GM18526 (cell line): Measurements from ENCODE around the gene TANC1.

Source experiments
- POLR2A ChIP-seq: IDR thresholded peaks from 3 replicates; pipeline ENCODE4 v1.6.1; 2011; ENCODE audit not compliant: insufficient read length; ENCODE audit errors: extremely low read depth

Gene TANC1

GRCh38 chr2:159194241-159194640 is 225.8 kb downstream of the TANC1 start:
- TF ChIP-seq POLR2A: no peak

DNA sequence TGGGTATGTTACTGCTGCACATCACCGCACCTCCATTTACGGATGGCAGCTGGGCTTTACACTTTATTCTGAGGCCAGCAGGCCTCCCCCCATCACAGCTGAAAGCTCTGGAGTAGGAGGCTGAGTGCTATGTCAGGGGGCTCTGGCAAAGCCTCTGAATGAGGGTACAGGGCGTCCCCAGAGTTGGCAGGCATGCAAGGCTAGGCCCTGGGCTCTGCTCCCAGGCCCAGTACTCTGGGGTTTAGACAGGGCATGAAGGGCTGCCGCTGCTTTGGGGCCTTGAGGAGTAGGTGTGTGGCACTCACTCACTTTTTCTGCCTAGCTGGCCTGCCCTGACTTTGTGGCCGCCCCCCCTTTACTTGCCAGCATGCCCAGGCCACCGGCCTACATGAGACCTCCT is 227.3 kb downstream of the TANC1 start:
- no peak for TF ChIP-seq POLR2A

- TF ChIP-seq POLR2A: no peak
Observed at GRCh38 chr2:159196393-159196925, 228.0 kb downstream of the TANC1 start.

GRCh38 chr2:159199236-159199635 is 230.8 kb downstream of the TANC1 start:
- no peak for TF ChIP-seq POLR2A

- no peak for TF ChIP-seq POLR2A
Observed at GRCh38 chr2:159199761-159200465, 231.5 kb downstream of the TANC1 start.

DNA sequence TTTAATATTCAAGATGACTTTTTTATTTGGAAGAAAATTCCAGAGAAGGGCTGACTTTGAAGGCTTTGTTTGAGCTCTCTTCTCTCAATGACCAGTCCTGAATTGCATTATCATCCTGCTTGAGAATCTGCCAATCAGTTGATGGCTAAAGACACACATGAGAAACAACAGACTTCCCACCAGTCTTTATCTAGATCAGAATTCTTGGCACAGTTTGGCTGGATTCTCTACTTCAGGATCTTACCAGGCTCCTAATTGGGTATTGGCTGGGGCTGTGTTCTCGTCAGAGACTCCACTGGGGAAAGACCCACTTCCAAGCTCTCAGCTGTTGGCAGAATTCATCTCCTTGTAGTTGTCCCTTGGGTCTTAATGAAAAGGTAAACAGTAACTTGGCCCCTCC is 232.1 kb downstream of the TANC1 start:
- no peak for TF ChIP-seq POLR2A

DNA sequence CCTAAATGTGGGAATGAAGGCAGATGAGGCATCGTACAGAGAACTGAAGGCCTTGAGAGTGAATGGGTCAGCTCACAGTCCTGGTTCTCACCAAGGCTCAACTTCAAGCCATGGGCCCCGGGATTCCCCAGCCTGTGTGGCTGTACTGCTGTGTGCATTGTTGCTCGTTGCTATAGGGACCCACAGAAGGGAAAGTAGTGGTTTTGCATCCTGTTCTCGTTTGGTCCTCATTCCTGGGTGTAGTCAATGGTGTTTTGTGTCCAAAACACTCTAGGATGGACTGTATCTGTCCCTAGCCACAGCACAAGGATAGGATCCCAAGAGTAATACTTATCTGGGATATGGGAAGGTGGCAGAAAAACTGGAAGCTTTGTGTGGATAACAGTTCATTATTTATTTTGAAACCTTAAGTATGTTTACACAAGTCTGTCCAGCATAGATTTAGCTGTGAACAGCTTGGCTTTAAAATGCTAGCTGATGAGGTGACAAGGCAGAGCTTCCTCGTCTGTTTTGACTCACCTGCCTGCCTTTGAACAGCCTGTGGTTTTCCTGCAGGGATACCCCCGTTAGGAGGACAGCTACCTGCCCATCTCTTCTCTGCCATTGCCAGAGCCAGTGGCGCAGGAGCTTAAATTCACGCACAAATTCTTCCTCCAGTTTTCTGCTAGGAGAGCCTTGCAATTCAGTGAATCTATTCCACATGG is 233.1 kb downstream of the TANC1 start:
- TF ChIP-seq POLR2A: no peak

GRCh38 chr2:159202568-159203071 is 234.2 kb downstream of the TANC1 start:
- TF ChIP-seq POLR2A: no peak

DNA sequence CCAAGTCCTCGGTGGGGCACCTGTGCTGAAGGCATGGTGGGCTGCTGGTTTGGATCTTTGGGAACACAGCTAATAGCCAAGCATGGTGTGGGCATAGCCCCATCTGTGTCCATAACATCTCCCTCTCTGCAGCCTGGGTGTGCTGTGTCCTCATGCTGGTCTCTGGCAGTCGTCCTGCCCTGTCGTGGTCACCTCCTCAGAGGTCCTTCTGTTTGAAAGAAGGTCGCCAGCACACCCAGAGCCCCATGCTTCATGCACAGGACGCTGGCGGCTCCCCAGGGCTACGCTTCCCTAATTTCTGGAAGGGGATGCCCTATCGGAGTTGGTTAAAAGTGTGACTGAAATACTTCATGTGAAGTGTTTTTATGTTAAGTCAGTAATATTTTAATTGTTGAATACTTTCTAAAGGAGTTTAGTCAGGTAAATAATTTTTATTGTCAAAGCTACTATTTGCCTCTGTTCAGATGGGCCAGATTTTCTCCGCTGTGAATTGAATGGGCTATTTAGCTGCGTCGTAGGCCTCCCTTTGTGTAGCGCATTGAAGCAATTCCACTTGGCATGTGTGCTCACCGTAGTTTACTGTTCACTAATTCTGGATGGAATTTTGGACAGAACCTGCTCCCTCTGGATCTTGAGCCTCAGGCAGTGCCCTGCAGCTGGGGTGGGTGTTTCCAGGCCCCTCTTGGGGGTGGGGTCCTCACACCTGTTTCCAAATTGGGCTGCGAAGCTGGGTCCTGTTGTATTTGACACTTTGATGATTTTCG is 236.1 kb downstream of the TANC1 start:
- no peak for TF ChIP-seq POLR2A

- TF ChIP-seq POLR2A: no peak
Observed at GRCh38 chr2:159206736-159207380, 238.4 kb downstream of the TANC1 start.

DNA sequence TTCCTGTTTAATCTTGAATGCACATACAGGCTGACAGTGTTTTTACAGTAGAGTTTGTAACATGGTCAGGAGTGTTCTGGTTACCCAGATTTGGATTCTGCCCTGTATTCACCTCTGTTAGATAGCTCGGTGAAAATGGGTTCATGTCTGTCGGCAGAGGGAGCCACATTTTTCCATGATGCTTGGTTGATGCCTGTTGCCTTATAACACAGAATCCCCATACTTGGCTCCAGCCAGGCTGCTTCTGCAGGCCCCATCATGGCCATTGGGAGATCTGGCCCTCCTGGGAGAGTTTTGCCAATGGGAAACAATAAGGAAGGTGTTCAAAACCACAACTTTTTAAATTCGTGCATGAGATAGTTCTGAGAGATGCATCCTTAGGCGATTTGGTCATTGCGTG is 240.0 kb downstream of the TANC1 start:
- no peak for TF ChIP-seq POLR2A

GRCh38 chr2:159209341-159210306 is 241.2 kb downstream of the TANC1 start:
- no peak for TF ChIP-seq POLR2A

DNA sequence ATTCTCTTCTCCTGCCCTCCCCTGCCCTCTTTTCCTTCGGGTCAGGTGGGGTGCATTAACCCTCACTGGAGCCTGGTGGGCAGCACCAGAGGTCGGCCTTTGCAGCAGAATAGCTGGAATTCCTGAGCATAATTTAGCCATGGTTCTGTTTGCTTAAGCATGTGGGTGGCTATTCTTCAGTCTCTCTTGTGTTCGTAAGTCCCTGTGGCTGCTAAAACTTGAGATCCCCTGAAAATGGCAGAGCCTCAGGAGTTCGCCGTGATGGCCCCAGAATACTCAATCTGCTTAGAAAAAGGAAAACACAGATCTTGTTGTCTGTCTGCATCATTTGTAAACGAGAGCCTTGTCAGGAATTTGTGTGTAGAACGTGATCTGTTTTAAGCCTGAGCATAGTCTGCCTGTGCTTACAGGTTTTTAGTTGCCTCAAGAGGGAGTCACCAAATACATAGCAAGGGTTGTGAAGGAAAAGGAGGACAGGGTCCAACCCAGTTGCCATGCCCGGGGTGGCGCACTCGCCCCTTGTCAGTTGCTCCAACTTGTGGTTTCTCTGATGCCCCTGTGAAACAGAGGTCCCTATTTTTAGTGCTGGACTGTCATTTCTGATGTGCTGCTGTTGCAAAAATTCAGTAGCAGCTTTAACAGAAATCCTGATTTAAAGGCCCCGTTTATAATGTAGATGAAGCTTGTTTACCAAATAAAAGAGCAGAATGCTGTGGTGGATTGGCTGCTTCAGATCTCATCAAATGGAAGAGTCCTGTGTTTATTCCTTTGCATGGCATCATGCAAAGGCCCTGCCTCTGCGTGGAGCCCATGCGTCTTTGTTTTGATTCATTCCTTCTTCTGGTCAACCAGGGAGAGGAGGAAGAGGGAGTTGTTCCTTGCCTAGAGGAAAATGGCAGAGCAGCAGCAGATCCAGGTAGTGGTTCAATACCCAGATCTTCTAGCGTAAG is 243.3 kb downstream of the TANC1 start:
- no peak for TF ChIP-seq POLR2A
